Astrocyte of the cerebellum (primary cell): ENCODE measurements around the gene ASTN2.

ENCODE experiments used
- DNase-seq: peaks from one replicate; pipeline ENCODE4 v3.0.0-alpha.2; 2011; ENCODE audit warnings: low read depth
- H3K4me3 ChIP-seq: 2 replicates; pipeline ENCODE4 v1.5.1; 2011; ENCODE audit warnings: mild to moderate bottlenecking, low read depth, low read length, moderate library complexity
- CTCF ChIP-seq: IDR thresholded peaks from 2 replicates; pipeline ENCODE4 v1.5.1; 2012; ENCODE audit warnings: low read length, low read depth, moderate library complexity, mild to moderate bottlenecking; ENCODE audit errors: missing control alignments
- in situ Hi-C: cut with HindIII; loops from 2 replicates; pipeline ENCODE4 v1.10.0; 2017; ENCODE audit warnings: low sequenced_read_pairs

Gene ASTN2

DNA sequence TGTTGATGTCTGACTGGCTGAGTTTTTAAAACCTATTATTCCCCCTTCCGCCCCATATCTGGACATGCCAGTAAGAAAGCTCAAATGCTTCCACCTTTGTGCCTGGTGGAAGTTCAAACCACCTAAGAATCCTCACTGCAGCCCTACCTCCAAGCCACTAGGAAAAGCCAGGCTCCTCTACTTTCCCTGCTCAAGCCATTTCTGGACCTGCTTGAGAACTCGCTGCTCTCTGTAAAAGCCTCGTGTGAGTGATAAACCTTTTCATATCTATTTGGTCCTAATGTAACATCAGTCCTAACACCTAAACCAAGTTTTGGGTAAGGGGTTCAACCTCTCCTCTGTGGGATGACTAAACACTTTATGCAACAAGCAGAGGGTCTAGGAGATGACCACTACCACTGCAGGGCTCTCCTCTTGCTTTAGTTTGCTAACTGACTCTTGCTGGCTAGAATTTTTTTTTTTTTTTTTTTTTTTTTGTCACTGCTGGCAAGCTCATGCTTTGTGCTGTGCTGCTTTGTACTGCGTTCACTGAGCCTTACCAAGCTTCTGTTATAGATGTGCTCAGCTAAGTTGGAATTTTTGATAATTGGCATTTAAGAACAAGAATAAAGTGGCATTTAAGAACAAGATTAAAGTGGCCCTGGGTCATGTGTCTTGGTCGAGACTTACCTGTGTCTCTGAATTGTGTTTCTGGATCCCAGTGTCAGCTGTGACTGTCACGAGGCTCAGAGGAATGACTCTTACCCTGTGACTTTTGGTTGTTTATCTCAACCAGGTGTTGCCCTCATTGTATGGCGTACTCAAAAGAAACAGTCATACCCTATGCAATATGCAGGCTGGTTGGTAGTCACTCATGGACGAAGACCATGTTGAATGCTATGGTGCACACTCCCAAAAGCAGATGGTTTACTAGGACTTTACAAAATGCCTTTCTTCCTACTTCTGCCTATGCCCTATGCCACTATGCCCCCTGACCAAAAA, 708.3 kb downstream of the ASTN2 start:
- TF ChIP-seq CTCF = no peak
- no peak for DNase-seq
- no peak overlapping the region for H3K4me3 ChIP-seq
- in situ Hi-C loops = no loop called here

DNA sequence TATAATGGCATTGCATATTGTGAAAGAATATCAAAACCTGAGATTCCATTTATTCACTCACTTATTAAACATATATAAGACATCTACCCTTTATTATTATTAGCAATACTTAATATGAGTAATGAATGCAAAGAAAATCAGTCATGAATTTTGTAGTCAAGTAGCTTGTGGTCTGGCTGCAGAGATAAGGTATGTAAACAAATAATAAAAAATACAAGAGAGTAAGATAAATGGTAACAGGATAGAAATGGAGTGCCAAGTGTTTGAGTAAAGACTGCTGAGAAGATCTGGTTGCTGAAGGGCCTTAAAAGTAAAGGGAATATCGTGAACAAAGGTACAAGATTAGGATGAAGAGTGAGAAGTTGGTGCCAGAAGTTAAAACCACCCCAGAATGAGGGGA, 709.3 kb downstream of the ASTN2 start:
- in situ Hi-C loops = no loop called here
- TF ChIP-seq CTCF = no peak
- no peak for DNase-seq
- H3K4me3 ChIP-seq = no peak overlapping the region

- TF ChIP-seq CTCF = no peak
- no peak for DNase-seq
- no peak overlapping the region for H3K4me3 ChIP-seq
- in situ Hi-C loops = no loop called here
Observed at GRCh38 chr9:116704470-116704869, 710.4 kb downstream of the ASTN2 start.

GRCh38 chr9:116703634-116704033, 711.2 kb downstream of the ASTN2 start:
- in situ Hi-C loops = no loop called here

DNA sequence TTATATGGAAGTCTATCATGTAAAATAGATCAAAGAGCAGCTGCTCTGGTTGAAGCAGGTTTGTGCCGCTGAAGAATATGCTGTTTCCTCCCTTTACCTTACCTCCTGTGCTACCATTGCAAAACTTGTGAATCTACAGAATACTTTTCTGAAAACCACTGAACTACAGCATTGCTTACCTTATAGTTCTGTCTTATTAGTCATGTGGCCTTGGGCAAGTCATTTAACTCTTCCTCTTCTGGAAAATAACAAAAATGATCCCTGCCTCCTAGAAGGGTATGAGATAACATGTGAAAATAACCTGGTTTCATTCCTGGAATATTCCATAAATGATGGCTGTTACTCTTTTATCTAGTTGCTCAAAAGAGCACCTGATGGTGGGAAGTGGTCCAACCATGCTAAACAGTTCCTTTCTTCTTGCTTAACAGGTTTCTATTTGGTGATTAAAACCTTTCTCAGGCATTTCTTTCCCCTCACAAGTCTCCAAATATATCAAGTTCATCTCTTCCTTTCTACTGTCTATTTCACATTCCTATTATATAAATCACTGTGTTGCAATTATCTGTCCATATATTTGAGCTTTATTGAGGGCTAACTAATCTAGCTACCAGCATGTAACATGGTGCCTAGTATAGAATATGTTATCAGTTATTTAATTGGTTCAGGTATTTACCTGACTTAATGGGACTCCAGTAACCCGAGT, 712.8 kb downstream of the ASTN2 start:
- in situ Hi-C loops = no loop called here
- H3K4me3 ChIP-seq = no peak overlapping the region
- no peak for TF ChIP-seq CTCF
- no peak for DNase-seq

More at GRCh38 chr9:116703634-116704033, 711.2 kb downstream of the ASTN2 start:
- no peak overlapping the region for H3K4me3 ChIP-seq
- no peak for TF ChIP-seq CTCF
- DNase-seq = no peak

- no peak for DNase-seq
Observed at GRCh38 chr9:116700882-116701865, 713.7 kb downstream of the ASTN2 start.

More at GRCh38 chr9:116700882-116701865, 713.7 kb downstream of the ASTN2 start:
- no peak for TF ChIP-seq CTCF
- in situ Hi-C loops = no loop called here
- H3K4me3 ChIP-seq = no peak overlapping the region
